GM12801 (cell line): ENCODE data around the gene ITIH5.

Source experiments
- CTCF ChIP-seq: IDR thresholded peaks from one replicate; pipeline ENCODE4 v1.5.1; 2011; ENCODE audit warnings: control low read depth; ENCODE audit not compliant: insufficient read length; ENCODE audit errors: extremely low read depth

ITIH5 gene

DNA sequence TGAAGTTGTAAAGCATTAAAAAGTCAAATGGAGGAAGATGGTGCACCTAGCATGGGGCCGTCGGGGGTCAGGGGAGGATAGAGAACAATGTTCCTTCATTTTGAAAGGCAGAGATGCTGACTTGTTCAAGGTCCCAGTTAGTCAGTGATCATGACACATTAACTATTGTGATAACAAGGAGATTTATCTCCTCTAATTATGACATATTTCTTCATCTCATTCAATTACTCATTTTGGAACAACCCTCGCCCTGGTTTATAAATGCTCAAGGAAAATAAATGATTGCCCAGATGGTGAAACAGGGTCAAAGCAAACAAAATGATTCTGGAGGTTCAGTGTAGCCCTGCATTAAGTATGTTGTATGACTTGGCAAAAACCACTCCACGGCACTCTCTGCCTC lies 106.2 kb downstream of the ITIH5 start:
- no peak for TF ChIP-seq CTCF

DNA sequence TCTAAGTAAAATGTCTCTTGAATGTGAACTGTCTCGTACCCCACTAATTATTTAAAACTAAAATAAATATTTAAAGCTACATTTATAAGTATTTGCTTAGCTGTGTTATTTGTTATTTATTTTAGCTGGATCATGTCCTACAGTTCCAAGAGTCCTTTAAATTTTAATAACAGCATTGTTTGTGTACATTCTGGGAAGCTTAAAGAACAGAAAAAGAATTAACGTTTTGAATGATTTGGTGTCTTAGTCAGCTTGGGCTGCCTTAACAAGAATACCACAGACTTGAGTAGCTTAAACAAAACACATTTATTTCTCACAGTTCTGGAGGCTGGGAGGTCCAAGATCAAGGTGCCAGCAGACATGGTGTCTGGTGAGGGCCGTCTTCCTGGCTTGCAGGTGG lies 107.4 kb downstream of the ITIH5 start:
- no peak for TF ChIP-seq CTCF

- TF ChIP-seq CTCF, result no peak
These were observed 108.7 kb downstream of the ITIH5 start for GRCh38 chr10:7558036-7558435.

DNA sequence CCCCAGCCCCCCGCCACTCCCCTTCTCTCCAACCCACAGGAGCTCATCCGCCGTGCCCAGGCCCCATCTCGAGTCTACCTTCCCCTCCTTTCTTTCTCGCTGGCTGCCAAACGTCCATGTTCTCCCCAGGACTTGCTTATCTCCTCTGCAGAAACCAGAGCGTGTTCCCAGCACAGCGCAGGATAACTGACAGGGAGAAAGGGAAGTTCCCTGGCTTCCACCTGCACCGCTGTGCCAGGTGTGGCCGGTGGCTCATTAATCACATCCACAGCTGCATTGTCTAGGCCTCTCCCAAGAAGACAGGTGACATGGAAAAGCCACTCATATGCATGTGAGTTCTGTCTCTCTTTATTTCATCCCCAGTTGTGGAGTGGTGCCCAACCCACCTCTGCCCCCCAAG lies 113.2 kb downstream of the ITIH5 start:
- TF ChIP-seq CTCF, result no peak

DNA sequence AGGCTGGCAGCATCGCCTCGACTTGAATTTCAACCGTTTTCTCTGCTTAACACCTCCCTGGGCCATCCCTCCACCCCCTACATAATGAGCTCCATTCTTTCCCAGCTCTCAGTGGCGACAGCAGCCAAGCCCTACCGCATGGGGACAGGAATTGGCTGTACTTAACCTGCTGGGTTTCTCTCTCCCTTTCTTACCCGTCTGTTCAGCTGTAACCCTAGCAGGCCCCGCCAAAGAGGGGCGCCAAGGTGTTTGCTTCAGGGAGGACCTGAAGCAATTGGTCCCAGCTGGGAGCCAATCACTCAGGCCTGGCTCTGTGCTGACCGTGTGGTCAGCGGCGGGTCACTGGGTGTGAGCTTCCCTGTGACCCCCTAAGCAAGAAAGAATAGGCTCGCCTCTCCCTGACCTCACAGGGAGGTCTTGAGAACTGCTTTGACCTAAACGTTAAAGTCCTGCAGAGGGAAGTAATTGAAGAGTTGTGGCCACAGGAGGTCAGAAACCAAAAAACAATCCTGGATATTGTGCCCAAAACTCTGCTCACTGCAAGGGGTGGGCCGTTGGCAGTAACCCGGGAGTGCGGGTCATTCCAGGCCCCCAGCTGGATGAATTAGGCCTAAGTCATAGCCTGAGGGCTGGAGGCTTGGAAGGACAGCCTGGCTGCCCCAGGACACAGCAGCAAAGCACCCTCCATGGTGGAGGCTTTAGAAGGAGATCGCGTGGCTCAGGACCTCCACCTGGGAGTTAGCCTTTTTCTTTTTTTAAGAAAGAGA lies 114.6 kb downstream of the ITIH5 start:
- no peak for TF ChIP-seq CTCF

GRCh38 chr10:7551289-7551688 lies 115.5 kb downstream of the ITIH5 start:
- no peak for TF ChIP-seq CTCF

DNA sequence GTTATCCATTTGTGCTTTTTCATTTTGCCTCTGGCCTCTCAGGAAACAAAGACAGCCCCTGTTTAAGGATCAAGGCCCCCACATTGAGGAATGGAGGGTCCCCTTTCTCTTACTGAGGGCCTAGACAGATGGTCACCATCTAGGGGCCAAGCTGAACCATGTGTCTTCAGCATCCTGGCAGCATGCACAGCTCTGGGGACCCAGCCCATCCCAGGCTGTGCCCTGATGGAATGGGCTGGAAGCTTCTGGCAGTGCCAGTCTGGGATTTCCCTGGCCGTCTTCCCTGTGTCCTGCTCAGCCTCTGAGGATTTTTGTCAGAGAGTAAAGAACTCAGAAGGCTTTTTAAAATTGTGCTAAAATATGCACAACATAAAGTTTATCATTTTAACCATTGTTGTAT lies 116.8 kb downstream of the ITIH5 start:
- no peak for TF ChIP-seq CTCF
